Stimulated activated CD8-positive, alpha-beta memory T cell treated with anti-CD3 and anti-CD28 coated beads, Interleukin-12 subunit alpha, Interleukin-12 subunit beta, amount 100 ng/mL, for 24 hours (primary cell): Measurements from ENCODE around the gene CDK17.
A peak's percentile ranks its signal among the peaks of the same experiment; 100 is the strongest.
"Not testable (repeated sequence)": the region's sequence is repeated elsewhere in the genome, so short reads cannot be mapped to it uniquely, and the experiment has no call there.

ENCODE experiments used
- DNase-seq: peaks from one replicate; pipeline ENCODE4 v3.0.0-alpha.2; 2020; ENCODE audit errors: extremely low read depth

The CDK17 gene

DNA sequence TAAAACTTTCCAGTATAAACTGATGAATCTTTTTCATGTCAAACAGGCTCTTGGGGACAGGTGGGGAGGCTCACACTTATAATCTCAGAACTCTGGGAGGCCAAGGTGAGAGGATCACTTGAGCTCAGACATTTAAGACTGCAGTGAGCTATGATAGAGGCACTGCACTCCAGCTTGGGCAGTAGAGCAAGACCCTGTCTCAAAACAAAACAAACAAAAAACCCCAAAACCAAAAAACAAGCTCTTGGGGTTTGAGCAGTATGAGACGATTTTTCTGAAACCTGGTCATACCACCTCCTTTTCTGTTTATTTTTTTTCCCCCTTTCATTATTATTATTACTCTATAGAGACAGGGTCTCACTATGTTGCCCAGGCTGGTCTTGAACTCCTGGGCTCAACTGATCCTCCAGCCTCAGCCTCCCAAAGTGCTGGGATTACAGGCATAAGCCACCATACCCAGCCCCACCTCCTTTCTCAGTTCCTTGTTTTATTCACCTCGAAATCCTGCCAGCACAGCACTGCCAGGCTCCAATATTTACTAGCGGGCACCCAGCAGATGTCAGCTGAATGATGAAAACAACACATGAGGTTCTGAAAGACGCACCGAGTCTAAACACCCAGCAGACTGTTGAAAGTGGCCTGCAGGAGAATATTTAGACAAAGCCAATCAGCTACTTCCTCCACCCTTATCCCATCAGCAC lies 19.5 kb upstream of the CDK17 start:
- no peak for DNase-seq

DNA sequence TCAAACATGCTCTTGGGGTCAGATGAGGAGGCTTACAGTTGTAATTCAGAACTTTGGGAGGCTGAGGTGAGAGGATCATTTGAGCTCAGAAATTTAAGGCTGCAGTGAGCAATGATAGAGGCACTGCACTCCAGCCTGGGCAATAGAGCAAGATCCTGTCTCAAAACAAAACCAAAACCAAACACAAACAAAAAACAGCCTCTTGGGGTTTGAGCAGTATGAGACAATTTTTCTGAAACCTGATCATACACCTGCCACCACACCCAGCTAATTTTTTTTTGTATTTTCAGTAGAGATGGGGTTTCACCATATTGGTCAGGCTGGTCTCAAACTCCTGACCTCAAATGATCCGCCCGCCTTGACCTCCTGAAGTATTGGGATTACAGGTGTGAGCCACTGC lies 17.4 kb upstream of the CDK17 start:
- DNase-seq = not testable (repeated sequence)

DNA sequence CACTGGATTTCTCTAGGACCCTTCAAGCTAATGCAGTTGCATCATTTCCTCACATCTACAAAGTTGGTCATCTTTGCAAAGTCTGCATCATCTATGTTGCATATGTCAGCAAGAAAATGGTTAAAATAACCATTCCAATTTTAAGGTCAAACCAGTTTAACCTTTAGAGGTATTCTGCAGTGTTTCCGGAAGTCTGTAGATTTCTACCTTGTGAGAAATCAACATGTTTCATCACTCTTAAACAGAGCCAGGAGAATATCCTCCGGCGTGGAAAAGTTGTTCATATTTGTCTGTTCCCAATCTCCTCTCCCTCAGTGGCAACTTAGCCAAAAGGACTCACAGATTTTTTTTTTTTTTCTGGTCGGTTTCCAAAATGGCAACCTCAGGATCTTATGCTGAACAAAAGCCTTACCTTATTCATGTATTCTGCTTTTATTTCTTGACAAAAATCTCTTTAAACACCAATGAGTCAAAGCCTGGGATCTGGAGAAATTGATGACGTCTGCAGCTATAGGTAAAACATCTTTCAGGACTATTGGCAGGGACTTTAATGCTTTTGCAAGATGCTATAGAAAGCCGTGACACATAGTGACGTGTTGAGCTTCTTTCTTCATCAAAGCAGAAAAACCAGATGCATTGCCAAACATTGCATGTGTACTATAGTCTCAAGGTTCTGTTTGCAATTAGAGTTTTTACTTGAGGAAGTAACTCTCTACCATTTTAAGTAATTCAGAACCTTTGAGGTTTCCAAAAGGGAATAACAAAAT lies 16.0 kb upstream of the CDK17 start:
- DNase-seq = no peak

DNA sequence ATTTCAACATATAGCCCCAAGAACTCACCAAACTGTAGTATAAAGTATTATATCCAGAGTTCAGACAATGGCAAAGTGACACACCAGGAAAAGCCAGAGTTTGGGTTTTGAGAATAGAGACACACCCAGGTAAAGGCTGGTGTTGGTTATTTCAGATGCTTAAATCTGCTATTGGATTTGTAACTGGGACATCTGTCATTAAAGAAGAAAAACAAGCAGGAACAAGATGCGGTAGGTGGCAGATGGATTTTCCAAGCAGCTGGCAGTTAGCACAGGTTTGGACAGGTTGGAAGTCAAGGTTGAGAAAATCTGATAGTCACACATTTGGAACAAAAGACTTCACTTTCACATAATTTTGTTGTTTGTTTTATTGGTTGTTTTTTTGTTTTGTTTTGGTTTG lies 14.4 kb upstream of the CDK17 start:
- no peak for DNase-seq

DNA sequence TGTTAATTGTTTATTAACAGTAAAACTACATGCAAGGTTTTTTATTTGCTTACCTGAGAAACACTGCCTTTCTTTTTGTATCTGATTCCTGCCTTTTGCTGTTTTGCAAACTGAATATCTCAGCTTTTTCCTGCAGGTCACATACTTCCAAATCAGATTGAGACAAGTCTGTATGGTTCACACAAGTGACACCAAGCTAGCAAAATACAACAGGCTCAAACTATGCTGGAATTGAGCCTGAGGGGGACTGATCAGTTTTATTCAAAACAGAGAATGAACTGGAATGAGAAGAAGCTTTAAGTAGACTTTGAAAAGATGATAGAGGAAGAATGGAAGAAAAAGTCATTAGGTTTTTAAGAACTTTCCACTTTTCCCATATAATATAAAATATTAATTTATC lies 12.2 kb upstream of the CDK17 start:
- DNase-seq = no peak

DNA sequence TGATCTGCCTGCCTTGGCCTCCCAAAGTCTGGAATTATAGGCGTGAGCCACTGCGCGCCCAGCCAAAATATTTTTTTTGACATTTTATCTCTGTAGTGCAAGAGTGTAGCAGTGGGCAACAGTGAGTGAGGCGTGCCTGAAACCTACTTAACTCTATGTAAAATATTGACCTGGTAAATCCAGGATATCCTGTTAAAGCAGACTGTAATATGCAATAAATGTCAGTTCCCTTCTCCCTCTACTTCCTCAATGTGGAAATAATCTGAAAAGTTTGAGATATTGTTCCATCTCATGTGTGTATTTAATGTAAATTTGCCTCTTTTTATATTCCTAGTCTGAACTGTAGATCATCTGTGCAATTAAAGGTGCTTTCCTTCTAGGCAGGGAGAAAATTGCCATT lies 9.5 kb upstream of the CDK17 start:
- DNase-seq = no peak

DNA sequence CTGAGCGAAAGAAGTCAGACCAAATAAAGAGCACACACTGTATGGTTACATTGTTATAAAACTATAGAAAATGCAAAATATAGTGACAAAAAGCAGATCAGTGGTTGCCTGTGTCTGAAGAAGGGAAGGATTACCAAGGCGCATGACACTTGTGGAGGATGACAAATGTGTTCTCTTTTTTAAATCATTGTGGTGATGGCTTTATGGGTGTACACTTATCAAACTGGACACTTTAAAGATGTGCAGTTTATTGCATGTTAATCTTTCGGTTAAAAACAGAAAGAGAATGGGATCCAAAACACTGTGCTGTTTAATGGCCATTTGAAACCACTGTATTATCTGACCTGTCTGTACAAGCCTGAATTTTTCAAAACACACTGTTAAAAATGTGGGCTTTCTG lies 8.8 kb upstream of the CDK17 start:
- no peak for DNase-seq

DNA sequence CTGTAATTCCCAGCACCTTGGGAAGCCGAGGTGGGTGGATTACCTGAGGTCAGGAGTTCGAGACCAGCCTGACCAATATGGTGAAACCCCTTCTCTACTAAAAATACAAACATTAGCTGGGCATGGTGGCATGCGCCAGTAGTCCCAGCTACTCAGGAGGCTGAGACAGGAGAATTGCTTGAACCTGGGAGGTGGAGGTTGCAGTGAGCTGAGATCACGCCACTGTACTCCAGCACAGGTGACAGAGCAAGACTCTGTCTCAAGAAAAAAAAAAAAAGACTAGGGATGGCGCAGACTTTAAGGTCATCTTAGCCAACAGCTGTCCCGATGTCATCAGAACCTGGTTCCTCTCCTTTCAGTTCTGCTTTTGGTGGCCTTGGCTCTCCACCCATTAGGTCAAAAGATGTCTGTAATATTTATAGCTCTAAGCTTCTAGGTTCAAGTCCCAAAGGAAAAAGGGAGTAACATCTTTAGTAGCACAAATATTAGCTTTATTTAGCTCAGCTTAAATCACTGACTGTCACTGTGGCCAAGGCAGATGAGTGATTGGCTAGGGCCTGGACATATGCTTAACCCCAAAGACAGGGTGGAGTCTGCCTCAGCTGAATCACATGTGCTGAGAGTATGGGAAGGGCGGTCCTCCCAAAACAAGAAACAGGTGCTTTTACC lies 7.3 kb upstream of the CDK17 start:
- DNase-seq = not testable (repeated sequence)

DNA sequence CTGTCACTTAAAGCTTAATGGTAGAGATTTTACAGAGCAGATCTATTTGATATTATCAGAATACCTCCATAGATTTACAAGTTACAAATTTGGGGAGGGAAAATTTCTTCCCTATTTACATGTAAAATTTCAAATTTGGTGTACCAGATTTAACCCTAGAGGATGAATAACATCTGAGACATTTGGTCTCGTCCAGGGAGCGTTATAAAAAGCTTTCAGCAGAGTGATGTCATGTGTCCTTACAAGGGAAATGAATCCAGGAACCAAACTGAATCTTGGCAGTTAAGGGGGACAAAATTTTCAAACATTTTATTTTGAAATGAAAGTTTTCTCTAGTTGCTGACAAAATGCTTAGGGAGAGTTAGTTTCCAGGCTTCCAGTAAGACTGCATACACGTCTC lies 4.5 kb upstream of the CDK17 start:
- DNase-seq = no peak

DNA sequence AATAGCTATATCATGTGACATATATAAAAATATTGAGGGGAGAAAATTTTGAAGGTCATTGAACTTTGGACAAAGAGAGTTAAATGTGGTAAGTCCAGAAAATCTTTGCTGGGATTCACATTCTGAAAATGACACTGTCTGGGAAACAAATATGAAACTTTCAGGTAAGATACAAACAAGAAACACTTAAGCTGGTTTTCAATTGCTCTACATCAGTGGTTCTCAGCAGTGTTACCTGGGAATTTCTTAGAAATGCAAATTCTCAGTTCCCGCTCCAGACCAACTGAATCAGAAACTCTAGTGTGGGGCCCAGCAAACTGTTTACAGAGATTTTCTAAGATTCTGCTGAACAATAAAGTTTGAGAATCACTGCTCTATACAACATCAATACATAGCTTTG lies 3.6 kb upstream of the CDK17 start:
- DNase-seq = no peak

DNA sequence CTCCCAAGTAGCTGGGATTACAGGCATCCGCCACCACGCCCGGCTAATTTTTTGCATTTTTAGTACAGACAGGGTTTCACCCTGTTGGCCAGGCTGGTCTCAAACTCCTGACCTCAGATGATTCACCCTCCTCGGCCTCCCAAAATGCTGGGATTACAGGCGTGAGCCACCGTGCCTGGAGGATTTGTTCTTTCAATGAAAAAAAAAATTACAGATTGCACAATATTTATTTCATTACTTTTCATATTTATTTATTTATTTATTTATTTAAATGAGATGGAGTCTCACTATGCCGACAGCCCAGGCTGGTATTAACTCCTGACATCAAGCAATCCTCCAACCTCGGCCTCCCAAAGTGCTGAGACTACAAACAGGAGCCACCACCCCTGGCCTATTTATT lies 2.3 kb upstream of the CDK17 start:
- DNase-seq = not testable (repeated sequence)

DNA sequence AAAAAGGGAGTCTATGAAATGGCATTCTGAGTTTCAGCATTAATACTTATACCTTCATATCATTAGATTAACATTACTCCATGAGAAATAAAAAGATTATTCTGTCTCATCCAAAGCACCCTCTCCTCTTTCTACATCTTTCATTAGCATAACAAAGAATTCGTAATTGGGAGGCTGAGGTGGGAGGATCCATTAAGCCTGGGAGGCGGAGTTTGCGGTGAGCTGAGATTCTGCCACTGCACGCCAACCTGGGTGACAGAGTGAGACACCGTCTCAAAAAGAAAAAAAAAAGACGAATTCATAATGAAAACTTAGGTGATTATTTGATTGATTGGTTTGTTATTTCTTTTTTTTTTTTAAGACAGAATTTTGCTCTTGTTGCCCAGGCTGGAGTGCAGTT lies 1.8 kb upstream of the CDK17 start:
- no peak for DNase-seq

DNA sequence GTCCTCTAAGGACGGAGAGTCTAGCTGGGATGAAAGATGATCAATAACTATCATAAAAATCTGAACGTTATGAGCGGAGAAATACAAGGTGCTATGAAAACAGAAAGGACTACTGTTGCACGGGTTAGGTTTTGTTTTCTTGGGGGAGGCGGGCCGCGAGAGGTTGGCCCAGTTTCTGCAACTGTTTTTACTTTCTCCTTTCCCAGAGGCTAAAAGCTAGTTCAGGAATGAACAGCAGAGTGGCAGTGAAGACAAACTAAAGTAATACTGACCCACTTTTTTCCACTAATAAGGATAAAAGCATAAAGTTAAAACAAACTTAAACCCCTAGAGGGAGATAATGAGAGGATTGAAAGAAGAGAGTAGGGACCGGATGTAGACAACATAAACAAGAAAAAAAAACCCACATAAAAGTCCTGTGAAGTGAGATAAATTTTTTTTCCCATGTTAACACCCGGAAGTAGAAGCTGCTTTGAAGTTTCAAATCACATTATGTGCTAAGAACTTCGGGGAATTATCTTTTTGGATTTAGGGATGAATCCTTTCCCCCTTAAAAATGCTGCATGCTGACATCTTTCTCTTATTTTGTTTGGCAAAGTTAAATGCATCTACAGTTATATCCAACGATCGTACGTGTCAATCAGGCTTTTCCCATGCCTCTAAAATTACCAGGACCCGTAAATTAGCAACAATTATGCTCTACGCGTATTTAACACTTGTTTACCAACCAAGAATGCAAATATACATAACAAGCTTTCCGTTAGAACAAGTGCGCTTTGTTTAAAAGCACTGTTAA lies 1.0 kb upstream of the CDK17 start:
- DNase-seq = no peak

DNA sequence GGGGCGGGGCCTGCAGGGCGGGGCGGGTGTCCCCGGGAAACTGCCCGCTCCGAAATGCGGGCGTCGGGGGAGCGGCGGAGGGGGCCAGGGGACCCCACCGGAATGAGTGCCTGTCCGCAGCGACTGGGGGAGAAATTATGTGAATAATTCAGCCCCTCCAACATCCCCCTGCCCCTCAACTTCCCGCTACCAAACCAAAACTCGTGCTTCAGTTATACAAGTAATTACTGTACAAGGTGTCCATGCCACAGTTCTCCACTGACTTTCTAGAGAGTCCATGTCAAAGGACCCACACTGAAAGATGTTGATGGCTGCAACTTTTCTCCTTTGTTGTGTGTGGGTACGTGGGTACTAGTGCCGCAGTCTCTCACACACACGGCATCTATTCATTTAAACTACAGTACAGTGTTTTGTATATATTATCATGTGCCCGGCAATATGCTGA lies 414 bp upstream of the CDK17 start:
- DNase-seq = no peak

DNA sequence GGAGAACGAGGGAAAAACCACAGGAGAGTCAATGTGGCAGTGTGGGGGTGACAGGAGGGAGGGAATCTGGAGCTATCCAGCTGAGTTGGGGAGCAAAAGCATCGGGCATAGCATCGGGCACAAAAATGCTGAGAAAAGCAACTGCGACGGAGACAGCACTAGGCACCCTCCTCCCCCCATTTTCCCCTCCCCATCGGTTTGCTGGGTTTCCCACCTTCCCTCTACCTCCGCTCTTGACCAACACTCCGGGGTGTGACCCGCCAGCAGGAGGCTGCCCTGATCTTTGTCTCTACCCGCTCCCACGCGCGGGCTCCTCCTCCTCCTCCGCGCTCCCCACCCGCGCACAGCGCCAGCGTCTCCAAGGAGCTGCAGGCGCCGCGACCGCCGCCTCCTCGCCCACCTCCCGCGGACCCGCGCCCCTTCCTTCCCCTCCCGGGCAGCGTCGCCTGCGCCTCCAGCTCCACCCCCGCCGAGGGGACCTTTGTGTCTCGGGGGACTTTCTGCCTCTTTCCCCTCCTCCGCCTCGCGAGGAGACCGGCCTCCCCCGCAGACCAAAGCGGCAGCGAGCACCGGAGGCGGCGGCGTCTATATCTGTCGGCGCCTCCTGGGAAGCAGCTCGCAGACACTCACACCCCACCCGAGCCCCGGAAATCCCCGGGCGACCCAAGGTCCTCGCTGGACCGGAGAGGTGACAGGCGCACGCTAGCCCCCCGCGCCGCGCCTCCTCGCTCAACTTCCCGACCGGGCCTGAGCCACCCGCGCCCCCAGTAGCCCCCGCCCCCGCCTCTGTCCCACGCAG lies 920 bp downstream of the CDK17 start:
- peak; percentile 31 for DNase-seq

DNA sequence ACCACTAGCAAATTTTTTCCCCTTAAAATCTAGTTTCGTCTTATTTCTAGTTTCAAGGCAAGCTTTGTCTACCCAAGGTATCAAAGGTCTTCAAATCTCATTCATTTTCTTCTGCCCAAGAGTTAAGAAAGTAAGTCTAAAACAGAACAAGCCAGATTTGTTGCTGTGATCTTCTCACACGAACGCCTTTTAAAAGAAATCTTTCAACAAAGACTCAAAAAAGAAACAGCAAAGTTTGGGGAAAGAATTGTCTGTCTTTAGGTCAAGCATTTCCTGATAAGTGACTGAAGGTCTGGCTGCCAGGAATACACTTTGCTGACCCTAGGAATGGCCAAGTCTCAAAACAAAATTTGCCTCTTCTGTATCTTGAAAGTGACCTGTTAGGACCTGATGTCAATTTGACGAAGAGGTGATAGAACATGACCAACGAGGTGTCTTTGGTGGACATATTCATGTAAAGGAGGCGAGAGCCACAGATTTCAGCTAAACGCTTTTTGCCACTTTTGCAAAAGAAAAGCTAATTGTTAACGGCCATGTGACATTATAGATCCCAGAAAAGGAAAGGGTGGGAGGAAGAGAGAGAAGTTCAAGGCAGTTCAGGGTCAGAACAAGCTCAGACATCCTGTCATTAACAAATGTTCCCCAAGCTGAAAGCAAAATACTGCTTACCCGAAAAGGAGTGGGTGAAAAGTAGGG lies 1.7 kb downstream of the CDK17 start:
- no peak for DNase-seq

DNA sequence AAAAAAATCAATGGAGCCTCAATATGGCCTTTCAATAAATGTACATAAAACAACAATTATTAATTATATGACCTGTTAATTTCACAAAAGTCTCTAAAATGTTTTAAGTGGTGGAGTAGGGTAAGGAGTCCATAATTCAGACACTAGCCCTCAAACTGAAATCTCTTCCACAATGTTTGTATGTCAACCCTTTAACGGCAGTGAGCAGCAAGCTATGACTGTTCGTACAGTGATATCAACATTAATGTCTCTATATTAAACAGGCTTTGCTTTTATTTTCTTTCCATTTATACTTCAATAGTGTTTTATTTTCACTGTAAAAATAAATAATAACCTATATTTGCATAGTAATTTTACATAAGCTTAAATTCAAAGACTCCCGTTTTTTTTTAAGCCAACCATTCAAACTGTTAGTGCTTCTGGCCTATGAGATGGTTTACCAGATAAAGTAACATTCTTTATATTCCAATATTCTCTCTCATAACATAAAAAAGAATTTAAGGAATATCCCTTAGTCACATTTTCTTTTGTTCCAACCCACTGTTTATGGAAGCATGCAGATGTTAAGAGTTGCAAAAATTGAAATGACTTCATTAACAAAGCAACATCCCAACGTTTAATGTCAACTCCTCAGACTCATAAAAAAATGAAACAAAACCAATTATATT lies 2.3 kb downstream of the CDK17 start:
- no peak for DNase-seq

DNA sequence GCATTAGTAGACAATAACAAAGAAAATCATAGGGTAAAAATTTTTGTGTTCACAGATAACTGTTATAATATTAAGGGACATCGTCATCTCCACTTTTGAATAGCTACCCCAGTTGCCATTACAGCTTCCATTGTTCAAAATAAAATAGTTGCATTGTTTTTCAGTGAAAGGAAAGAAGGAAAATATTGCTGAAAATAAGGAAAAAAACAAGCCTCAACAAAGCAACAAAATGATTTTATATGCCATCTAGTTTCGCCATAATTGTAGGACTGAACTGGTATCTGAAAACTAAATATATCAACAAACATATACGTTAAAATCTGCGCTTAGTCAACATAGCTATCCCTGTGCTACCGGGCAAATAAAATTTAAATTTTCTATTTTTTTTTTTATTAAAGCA lies 3.3 kb downstream of the CDK17 start:
- DNase-seq = no peak

DNA sequence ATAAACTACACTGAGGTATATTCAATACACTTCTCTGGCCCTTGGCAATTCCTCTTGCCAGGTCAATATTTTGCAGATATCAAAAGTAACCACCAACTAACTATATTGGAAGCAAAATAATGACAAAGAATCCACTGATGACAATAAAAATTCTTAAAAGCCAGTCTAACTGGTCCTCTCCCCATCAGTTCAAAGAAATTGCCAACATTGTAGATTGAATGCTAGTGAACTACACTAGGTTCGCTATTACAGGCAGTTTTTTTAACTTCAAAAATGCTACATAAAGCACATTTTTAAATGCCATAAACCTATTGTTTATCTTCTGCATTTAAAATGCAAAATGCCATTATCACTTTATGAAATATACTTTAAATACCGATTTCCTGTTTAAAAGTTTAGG lies 4.0 kb downstream of the CDK17 start:
- DNase-seq = no peak

DNA sequence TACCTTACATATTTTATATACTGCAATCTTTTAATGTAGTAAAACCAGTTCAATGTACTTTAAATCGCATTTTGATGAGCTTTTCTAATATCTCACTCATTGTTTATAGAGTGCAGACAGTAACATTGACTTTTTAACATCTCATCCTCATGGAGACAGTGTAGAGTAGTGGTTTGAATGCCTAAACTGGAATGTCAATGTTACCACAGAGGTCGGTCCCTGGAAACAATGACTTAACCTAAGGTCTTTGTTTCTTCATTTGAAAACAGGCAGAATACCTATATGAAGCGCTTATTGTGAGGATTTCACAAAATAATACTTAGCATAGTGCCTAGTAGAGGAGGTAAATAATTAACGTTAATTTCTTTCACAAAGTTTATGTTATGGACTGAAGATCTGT lies 5.0 kb downstream of the CDK17 start:
- no peak for DNase-seq
